NCI-H2029 treated with DMSO at 0.1 percent for 48 hours (cell line): ENCODE results near the gene UPF2.
"Not testable (repeated sequence)": the region's sequence is repeated elsewhere in the genome, so short reads cannot be mapped to it uniquely, and the experiment has no call there.

Experiments
- DNase-seq: peaks from one replicate; lab custom pipeline; 2025; lab: John Stamatoyannopoulos, UW

The UPF2 gene

GRCh38 chr10:12042797-12043651 is at the start of gene UPF2:
Gene UPF2, minus strand, starts transcription at chr10:12042809. Its CDS starts 7,386 bp downstream, at chr10:12035423.
- DNase-seq = peak; percentile 64

- no peak for DNase-seq
Measured at GRCh38 chr10:12091421-12091820, 48.8 kb upstream of the UPF2 start.

- DNase-seq = no peak
Measured at GRCh38 chr10:12088919-12089318, 46.3 kb upstream of the UPF2 start.

- DNase-seq = no peak
Measured at GRCh38 chr10:12081879-12082557, 39.4 kb upstream of the UPF2 start.

GRCh38 chr10:12081470-12081869 is 38.9 kb upstream of the UPF2 start:
- no peak for DNase-seq

GRCh38 chr10:12077580-12078180 is 35.1 kb upstream of the UPF2 start:
- no peak for DNase-seq

GRCh38 chr10:12073526-12073925 is 30.9 kb upstream of the UPF2 start:
- no peak for DNase-seq

GRCh38 chr10:12071441-12071840 is 28.8 kb upstream of the UPF2 start:
- DNase-seq = not testable (repeated sequence)

GRCh38 chr10:12068449-12069269 is 26.1 kb upstream of the UPF2 start, which contains the start of gene DHTKD1:
Gene DHTKD1, plus strand, starts transcription at chr10:12068954. Its CDS starts 80 bp downstream, at chr10:12069034.
- peak; percentile 54 for DNase-seq

- DNase-seq = no peak
Measured at GRCh38 chr10:12067336-12067735, 24.7 kb upstream of the UPF2 start.

- no peak for DNase-seq
Measured at GRCh38 chr10:12063483-12063818, 20.8 kb upstream of the UPF2 start.

GRCh38 chr10:12062754-12063482 is 20.3 kb upstream of the UPF2 start:
- DNase-seq = no peak

GRCh38 chr10:12061124-12061523 is 18.5 kb upstream of the UPF2 start:
- no peak for DNase-seq

- no peak for DNase-seq
Measured at GRCh38 chr10:12056748-12057147, 14.1 kb upstream of the UPF2 start.

GRCh38 chr10:12055732-12056131 is 13.1 kb upstream of the UPF2 start:
- no peak for DNase-seq

GRCh38 chr10:12051241-12051640 is 8.6 kb upstream of the UPF2 start:
- DNase-seq = no peak

- no peak for DNase-seq
Measured at GRCh38 chr10:12050528-12050927, 7.9 kb upstream of the UPF2 start.

GRCh38 chr10:12048547-12048946 is 5.9 kb upstream of the UPF2 start:
- DNase-seq = no peak

- no peak for DNase-seq
Measured at GRCh38 chr10:12045596-12045995, 3.0 kb upstream of the UPF2 start.

- no peak for DNase-seq
Measured at GRCh38 chr10:12042409-12042796, 206 bp downstream of the UPF2 start.

- no peak for DNase-seq
Measured at GRCh38 chr10:12041766-12042408, 722 bp downstream of the UPF2 start.
